ENCODE measurements around the gene UQCRC1. TPM values are rescaled to one million over a fixed set of nuclear protein-coding genes. Genes with fewer than 3 reads are reported as not detected.

The UQCRC1 gene
- total and polyA plus RNA-seq, 3 donors from 2014 or later: 281 to 287 (median 282) TPM

DNA sequence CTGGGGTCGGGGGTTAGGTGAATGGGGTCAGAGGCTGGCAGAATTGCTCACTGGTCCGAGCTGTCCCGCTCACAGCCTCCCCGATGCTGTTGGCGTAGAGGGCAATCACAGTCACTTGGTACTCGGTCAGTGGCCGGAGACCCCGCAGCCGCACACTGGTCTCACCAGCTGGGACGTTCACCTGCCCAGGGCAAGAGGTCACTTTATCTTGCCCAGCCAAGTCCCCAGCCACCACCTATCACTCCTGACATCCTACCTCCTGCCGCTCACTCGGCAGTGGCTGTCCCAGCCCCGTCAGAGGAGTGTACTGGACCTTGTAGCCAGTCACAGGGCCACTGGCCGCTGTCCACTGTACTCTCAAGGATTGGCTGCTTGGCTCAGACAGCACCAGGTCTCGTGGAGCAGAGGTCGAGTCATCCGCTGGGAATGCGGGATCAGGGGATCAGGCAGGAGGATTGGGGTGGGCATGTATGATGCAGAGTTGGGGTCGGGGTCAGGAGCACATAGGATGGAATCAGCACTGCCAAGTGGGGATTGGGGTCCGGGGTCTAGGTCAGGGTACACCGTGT lies 16.8 kb downstream of the UQCRC1 start:
- intact Hi-C loops (cut with DNase I; ENCODE audit: low total_unique reads): no loop called here
- WGBS, 2 donors: 95 to 98% methylated on average over 11 to 21 of the region's 21 CpGs
- DNase-seq: no peak
- Histone ChIP-seq H3K4me1 (peaks cover 15% of the 10 kb centered on the region), H3K27me3 (no peaks in the 10 kb centered on the region), H3K4me3 (no peak overlapping the region), H3K9me3 (no peaks in the 10 kb centered on the region), H3K27ac (no peak overlapping the region), H3K36me3 (ENCODE audit: low read depth, missing control alignments) (no peaks in the 10 kb centered on the region)
- TF ChIP-seq, protein P1, sequence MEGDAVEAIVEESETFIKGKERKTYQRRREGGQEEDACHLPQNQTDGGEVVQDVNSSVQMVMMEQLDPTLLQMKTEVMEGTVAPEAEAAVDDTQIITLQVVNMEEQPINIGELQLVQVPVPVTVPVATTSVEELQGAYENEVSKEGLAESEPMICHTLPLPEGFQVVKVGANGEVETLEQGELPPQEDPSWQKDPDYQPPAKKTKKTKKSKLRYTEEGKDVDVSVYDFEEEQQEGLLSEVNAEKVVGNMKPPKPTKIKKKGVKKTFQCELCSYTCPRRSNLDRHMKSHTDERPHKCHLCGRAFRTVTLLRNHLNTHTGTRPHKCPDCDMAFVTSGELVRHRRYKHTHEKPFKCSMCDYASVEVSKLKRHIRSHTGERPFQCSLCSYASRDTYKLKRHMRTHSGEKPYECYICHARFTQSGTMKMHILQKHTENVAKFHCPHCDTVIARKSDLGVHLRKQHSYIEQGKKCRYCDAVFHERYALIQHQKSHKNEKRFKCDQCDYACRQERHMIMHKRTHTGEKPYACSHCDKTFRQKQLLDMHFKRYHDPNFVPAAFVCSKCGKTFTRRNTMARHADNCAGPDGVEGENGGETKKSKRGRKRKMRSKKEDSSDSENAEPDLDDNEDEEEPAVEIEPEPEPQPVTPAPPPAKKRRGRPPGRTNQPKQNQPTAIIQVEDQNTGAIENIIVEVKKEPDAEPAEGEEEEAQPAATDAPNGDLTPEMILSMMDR (IDR thresholded peaks at IDR 0.05): no peak
- no peak for TF ChIP-seq POLR2A (IDR thresholded peaks at IDR 0.05)

DNA sequence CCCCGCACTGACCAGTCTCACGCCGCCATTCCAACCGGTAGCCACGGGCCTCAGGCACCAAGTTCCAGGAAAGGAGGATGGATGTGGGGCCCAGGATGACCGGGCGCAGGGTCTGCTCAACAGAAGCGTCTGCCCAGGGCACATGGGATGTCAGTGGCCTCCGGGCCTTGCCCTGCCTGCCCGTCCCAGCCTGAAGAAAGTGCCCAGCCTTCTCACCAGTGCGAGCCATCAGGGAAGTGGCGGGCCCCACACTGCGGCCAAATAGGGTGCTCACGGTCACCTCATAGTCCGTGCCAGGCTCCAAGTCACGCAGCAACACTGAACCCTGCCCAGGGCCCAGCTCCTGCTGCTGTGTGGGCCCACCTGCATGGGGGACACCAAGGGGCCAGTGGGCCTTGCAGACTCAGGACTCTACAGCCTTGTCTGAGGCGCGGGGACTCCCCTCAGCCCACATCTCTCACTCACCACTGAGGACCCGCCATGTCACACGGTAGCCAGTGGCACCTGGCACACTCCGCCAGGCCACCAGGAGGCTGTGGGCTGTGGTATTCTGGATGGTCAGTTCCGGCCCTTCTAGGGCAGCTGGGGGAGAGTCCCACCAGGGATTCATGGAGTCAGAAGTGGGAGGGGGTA lies 17.4 kb downstream of the UQCRC1 start:
- no peak overlapping the region for H3K27ac ChIP-seq
- no peaks in the 10 kb centered on the region for H3K9me3 ChIP-seq
- H3K36me3 ChIP-seq (ENCODE audit: low read depth, missing control alignments): no peaks in the 10 kb centered on the region
- TF ChIP-seq POLR2A (IDR thresholded peaks at IDR 0.05): no peak
- TF ChIP-seq, protein P1 (IDR thresholded peaks at IDR 0.05): no peak
- H3K4me3 ChIP-seq: no peak overlapping the region
- peaks cover 9% of the 10 kb centered on the region for H3K4me1 ChIP-seq
- H3K27me3 ChIP-seq: no peaks in the 10 kb centered on the region
- 94 to 98% methylated on average over 6 to 18 of the region's 22 CpGs for WGBS, 2 donors
- no peak for DNase-seq
- intact Hi-C loops (cut with DNase I; ENCODE audit: low total_unique reads): no loop called here

DNA sequence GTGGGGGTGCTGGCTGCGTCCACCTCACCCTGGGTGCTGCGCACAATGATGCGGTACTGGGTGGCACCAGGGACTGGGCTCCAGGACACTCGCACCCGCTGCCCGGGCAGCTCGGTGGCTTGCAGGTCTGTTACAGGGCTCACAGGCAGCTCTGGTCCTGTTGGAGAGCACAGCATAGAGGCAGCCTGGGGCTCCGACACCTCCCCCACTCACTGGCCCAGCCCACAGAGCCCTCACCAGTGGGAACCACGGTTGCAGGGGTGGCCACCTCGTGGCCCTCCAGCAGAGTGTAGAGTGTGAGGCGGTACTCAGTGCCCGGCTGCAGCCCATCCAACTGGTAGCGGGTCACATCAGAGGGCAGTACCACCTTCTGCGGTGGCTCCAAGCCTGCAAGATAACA lies 18.0 kb downstream of the UQCRC1 start:
- Histone ChIP-seq H3K36me3 (ENCODE audit: low read depth, missing control alignments) (no peaks in the 10 kb centered on the region), H3K27ac (no peak overlapping the region), H3K27me3 (no peaks in the 10 kb centered on the region), H3K4me1 (peaks cover 9% of the 10 kb centered on the region), H3K9me3 (no peaks in the 10 kb centered on the region), H3K4me3 (no peak overlapping the region)
- no peak for TF ChIP-seq POLR2A (IDR thresholded peaks at IDR 0.05)
- TF ChIP-seq, protein P1 (IDR thresholded peaks at IDR 0.05): no peak
- intact Hi-C loops (cut with DNase I; ENCODE audit: low total_unique reads): no loop called here
- no peak for DNase-seq
- 89% methylated on average over 14 of the region's 14 CpGs; no CpG with 5 or more reads in 1 of the 2 donors for WGBS, 2 donors

DNA sequence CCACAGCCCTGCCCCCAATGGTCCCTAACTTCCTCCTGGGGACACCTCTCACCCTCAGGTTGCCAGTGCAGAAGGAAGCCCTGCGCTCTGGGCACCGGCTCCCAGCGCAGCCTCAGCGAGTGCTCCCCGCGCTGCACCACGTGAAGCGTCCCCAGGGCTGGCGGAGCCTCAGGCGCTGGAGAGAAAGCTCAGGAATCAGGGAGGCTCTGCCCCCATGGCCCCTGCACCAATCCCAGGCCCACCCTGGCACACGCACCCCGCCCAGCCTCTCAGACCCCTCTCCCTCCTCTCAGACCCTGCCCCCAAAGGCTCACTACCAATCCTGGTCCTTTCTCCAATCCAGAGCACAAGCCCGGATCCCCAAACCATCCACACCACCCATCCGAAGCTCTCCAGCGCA lies 21.2 kb downstream of the UQCRC1 start:
- H3K27ac ChIP-seq: no peak overlapping the region
- no peaks in the 10 kb centered on the region for H3K27me3 ChIP-seq
- TF ChIP-seq POLR2A (IDR thresholded peaks at IDR 0.05): no peak
- TF ChIP-seq, protein P1 (IDR thresholded peaks at IDR 0.05): no peak
- no peak for DNase-seq
- WGBS, 2 donors: 89 to 91% methylated on average over 4 to 15 of the region's 15 CpGs
- H3K9me3 ChIP-seq: no peaks in the 10 kb centered on the region
- no peak overlapping the region for H3K4me3 ChIP-seq
- intact Hi-C loops (cut with DNase I; ENCODE audit: low total_unique reads): no loop called here
- no peaks in the 10 kb centered on the region for H3K4me1 ChIP-seq
- H3K36me3 ChIP-seq (ENCODE audit: low read depth, missing control alignments): no peaks in the 10 kb centered on the region

DNA sequence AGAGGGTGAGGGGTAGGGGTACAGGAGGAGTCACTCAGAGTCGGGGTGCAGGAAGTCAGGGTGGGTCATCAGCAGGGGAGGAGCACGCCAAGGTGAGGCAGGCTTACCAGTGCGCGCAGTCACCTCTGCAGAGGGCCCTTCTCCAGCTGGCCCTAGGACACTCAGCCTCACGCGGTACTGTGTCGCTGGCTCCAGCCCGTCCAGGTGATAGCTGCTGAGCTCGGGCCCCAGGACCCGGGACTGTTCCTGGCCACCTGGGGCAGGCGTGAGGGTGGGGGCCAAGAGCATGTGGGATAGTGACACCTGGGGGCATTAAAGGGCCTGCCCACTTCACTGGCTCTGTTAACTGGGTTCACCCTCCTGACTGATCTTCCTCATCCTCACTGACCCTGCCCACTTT lies 21.8 kb downstream of the UQCRC1 start:
- H3K36me3 ChIP-seq (ENCODE audit: low read depth, missing control alignments): no peaks in the 10 kb centered on the region
- no peaks in the 10 kb centered on the region for H3K27me3 ChIP-seq
- intact Hi-C loops (cut with DNase I; ENCODE audit: low total_unique reads): no loop called here
- no peaks in the 10 kb centered on the region for H3K4me1 ChIP-seq
- H3K27ac ChIP-seq: no peak overlapping the region
- WGBS, 2 donors: 86 to 92% methylated on average over 5 to 11 of the region's 11 CpGs
- TF ChIP-seq, protein P1 (IDR thresholded peaks at IDR 0.05): no peak
- TF ChIP-seq POLR2A (IDR thresholded peaks at IDR 0.05): no peak
- DNase-seq: no peak
- no peak overlapping the region for H3K4me3 ChIP-seq
- H3K9me3 ChIP-seq: no peaks in the 10 kb centered on the region
